GM19324 (cell line): Measurements from ENCODE around the gene PHOSPHO2.
"Not testable (repeated sequence)": the region's sequence is repeated elsewhere in the genome, so short reads cannot be mapped to it uniquely, and the experiment has no call there.

Source experiments
- ATAC-seq: cut with Tn5 transposase; IDR thresholded peaks from one replicate; pipeline ENCODE4 v1.9.1; 2021; ENCODE audit warnings: mild to moderate bottlenecking, moderate library complexity; ENCODE audit not compliant: unreplicated experiment, low FRiP score

The PHOSPHO2 gene

DNA sequence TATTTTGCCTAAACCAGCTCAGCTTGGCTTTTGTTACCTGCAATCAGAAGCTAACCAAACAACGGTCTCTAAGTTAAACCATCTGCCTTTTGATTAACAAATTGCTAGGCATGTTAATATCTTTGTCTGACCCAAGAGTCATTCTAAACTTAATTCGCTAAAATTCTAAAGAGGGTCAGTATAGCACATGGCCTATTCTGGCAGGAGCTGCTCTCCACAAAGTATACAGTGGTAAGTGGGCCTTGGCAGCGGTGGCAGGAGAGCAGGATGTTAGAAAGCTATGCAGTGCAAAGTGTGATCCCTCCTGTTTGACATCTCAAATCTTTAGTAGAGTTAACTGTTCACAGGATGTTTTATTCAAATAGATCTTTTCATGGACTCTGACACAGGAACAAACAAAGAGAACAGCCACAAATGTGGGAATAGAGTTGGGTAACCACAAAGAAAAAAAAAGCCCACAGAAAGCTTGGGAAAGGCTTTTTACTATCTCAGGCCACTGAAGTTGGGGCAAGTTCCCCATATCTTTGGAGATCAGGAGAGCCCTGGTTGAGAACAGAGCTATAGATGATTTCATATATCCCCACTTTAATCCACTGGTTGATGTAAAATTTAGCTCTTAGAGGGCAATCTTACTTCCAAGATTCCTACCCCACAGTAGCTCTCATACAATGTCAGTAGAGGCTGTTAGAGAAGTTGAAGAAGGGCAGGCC, 10.7 kb upstream of the PHOSPHO2 start:
- ATAC-seq: no peak

DNA sequence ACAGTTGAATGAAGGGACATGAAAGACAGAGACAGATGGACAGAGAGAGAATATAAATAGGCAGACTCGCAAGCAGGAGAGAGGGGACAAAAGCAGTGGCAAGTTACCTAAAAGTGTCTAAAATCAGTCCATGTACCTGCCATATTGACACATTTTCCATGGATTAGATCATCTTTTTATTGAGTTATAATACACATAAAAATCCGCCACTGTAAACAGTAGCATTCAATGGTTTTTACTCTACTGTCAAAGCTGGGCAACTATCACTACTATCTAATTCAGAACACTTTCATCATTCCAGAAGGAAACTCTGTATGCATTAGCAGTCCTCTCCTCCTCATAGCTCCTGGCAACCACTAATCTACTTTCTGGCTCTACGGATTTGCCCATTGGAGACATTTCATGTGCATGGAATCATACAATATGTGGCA, 10.1 kb upstream of the PHOSPHO2 start:
- no peak for ATAC-seq

DNA sequence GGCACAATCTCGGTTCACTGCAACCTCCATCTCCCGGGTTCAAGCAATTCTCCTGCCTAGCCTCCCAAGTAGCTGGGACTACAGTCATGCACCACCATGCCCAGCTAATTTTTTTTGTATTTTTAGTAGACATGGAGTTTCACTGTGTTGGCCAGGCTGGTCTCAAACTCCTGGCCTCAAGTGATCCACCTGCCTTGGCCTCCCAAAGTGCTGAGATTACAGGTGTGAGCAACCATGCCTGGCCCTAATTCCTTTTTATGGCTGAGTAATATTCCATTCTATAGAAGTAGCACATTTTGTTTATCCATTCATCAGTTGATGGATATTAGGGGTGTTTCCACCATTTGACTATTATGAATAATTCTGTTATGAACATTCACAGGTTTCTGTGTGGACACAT, 9.6 kb upstream of the PHOSPHO2 start:
- not testable (repeated sequence) for ATAC-seq

DNA sequence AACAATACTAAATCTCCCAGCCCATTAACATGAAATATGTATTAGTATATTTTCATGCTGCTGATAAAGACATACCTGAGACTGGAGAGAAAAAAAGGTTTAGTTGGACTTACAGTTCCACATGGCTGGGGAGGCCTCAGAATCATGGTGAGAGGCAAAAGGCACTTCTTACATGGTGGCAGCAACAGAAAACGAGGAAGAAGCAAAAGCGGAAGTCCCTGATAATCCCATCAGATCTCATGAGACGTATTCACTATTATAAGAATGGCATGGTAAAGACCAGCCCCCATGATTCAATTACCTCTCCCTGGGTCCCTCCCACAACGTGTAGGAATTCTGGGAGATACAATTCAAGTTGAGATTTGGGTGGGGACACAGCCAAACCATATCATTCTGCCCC, 7.4 kb upstream of the PHOSPHO2 start:
- not testable (repeated sequence) for ATAC-seq

DNA sequence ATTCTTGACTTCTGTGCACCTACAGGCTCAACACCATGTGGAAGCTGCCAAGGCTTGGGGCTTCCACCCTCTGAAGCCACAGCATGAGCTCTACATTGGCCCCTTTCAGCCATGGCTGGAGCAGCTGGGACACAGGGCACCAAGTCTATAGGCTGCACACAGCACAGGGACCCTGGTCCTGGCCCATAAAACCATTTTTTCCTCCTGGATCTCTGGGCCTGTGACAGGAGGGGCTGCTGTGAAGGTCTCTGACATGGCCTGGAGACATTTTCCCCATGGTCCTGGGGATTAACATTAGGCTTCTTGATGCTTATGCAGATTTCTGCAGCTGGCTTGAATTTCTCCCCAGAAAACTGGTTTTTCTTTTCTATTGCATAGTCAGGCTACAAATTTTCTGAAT, 6.3 kb upstream of the PHOSPHO2 start:
- ATAC-seq: not testable (repeated sequence)

DNA sequence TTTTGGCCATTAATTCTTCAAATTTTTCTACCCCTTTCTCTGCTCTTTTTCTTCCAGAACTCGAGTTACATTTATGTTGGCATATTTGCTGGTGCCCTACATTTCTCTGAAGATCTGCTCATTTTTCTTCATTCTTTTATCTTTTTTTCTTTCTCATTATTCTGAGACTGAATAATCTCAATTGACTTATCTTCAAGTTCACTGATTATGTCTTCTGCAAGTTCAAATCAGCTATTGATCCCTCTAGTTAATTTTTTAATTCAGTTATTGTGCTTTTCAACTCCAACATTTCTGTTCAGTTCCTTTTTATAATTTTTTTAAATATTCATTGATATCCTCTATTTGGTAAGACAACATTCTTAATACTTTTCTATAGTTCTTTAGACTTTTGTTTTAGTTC, 3.3 kb upstream of the PHOSPHO2 start:
- no peak for ATAC-seq

DNA sequence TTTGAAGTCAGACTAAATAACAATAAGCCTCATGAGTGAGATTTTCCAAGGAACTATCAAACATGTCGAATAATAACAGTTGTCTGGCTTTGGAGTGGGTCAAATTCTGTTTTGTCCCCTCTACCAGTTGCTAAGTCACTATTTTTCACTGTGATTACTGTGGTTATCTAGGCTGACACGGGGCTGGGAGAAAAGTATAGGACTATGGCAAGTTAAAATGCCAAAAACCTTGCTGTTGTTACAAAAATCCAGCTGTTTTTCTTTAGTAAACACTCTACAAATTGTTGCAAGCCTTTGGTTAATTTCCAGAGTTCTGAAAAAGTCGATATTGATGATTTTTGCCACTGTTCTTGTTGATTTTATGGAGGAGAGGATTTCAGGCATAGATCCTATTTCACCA, 1.6 kb upstream of the PHOSPHO2 start:
- no peak for ATAC-seq

DNA sequence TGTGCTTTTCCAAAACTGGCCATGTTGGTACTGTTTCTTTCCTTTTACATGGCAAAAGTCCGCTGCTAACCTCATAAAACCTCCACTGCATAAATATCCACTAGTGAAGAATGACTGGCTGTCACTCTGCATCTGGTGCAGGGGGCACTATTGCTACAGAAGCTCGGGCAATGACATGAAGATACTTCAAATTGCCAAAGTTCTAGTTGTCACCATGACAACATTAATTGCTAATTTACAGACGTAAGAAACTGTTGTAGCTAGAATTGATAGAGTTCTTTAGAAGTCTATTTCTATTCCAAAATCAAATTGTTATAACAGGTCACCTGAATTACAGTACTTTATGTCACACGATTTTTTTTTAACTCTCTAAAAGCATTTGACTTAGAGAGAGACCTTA, 909 bp upstream of the PHOSPHO2 start:
- no peak for ATAC-seq

DNA sequence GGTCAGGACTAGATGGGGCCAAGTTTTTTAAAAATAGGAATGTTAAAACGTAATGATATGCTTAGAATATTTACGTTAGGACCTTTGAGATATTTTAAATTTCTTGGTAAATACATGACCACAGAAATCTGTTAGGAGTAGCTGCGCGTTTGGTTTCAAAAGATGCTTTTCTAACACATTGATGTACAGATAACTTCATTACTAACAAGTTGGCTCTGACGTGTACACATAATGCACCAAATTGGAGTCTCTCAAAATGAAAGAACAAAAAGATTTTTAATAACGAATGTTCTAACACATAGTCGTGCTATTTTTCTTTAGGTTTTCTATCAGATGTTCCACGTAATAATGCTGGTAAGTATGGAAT, 608 bp downstream of the PHOSPHO2 start:
- no peak for ATAC-seq

DNA sequence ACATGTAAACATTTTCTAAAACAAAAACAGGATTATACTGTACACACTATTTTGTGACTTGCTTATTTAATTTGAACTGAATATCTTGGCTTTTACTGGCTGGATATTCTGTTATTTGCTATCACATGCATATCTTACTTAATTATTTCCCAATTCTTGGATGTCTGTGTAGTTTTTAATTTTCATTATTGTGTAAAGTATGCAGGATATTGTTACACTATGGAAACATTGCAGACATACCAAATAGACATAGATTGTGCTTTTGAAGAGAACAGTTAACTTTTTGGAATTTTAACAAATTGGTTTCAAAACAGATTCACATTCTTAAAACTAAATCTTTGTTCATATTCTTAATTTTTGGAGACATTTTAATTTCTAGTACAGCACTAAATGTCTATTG, 2.1 kb downstream of the PHOSPHO2 start:
- no peak for ATAC-seq

DNA sequence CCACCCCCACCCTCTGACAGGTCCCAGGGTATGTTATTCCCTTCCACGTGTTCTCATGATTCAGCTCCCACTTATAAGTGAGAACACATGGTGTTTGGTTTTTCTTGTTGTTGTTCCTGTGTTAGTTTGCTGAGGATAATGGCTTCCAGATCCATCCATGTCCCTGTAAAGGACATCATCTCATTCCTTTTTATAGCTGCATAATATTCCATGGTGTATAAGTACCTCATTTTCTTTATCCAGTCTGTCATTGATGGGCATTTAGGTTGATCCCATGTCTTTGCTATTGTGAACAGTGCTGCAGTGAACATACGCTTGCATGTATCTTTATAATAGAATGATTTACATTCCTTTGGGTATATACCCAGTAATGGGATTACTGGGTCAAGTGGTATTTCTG, 4.9 kb downstream of the PHOSPHO2 start:
- not testable (repeated sequence) for ATAC-seq

DNA sequence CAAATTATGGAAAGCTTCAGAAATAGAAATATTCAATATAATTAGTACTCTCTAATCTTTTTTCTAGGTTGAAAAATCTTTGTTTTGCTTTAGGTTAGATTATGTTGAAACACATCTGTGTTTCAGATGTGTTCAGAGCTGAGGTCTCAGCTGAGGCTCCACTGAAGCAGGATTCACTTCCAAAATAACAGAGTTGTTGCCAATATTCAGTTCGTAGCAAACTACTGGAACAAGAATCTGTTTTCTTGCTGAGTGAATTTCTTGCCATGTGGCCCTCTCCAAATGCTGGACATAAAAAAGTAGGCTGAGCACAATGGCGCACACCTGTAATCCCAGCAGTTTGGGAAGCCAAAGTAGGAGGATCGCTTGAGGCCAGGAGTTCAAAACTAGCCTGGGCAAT, 8.7 kb downstream of the PHOSPHO2 start:
- no peak for ATAC-seq

DNA sequence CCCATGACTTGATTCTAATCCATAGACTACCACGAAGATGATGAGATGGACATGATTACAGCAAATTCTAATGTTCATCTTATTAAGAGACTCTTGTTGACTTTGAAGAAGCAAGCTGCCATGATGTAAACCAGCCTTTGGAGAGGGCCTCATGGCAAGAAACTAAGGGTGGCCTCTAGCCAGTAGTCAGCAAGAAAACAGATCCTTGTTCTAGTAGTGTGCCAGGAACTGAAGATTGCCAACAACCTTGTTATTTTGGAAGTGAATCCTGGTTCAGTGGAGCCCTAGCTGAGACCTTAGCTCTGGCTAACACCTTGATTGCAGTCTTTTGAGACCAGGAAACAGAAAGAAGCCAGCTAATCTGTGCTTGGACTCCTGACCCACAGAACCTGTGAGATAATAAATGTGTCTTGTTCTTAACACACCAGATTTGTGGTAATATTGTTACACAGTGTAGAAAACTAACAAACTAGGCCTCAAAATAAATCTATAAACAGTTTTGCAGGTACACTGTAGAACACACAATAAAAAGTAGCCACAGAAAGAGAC, 10.0 kb downstream of the PHOSPHO2 start:
- no peak for ATAC-seq

DNA sequence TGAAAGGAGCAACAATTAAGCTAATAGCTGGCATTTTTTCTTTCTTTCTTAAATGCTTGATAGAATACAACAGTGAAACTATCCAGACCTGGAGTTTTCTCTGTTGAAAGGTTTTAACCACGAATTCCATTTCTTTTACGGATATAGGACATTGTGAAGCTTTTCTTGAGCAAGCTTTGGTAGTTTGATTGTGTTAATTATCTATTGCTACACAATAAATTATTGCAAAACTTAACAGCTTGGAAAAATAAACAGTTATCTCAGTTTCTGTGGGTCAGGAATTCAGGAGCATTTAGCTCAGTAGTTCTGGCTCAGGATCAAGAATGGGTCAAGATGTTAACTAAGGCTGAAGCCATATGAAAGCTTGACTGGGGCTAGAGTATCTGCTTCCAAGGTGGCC, 11.7 kb downstream of the PHOSPHO2 start:
- no peak for ATAC-seq

DNA sequence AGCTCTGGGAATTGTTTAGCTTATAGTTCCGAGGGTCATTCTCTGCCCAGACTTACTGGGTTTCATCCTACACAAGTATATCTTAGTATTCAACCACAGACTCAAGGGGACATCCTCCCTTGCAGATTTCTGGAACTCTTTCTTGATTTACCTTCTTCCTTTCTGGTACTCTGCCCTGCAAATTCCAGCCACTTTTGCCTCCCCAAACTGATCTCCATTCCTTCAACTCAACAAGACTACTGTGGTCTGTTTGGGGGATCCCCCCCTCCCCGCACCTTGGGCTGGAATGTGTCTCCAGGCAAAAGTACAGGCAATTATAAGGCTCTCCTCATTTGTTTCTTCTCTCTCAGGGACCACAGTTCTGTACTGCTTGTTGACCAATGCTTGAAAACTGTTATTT, 13.4 kb downstream of the PHOSPHO2 start:
- no peak for ATAC-seq

DNA sequence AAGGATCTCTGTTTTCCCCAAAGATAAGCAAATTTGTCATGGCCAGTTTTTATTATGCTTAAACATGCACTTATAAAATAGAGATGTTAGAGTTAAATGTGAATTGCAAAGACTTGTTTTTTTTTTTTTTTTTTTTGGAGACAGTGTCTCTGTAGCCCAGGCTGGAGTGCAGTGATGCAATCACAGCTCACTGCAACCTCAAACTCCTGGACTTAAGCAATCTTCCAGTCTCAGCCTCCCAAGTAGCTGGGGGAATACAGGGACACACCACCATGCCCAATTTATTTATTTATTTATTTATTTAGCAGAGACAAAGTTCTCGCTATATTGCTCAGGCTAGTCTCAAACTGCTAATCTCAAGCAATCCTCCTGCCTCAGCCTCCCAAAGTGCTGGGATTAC, 15.1 kb downstream of the PHOSPHO2 start:
- ATAC-seq: no peak

DNA sequence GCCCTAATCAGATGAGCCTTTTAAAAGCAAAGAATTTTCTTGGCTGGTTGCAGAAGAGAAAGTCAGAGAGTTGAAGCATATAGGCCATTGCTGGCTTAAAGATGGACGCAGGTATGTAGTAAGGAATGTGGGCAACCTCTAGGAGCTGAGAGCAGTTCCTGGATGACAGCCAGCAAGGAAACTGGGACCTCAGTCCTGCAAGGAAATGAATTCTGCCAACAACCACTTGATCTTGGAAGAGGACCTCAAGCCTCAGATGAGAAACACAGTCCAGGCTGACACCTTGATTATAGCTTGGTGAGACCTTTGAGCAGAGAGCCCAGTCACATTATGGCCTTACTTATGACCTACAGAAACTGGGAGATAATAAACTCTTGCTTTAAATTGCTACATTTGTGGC, 15.7 kb downstream of the PHOSPHO2 start:
- no peak for ATAC-seq

DNA sequence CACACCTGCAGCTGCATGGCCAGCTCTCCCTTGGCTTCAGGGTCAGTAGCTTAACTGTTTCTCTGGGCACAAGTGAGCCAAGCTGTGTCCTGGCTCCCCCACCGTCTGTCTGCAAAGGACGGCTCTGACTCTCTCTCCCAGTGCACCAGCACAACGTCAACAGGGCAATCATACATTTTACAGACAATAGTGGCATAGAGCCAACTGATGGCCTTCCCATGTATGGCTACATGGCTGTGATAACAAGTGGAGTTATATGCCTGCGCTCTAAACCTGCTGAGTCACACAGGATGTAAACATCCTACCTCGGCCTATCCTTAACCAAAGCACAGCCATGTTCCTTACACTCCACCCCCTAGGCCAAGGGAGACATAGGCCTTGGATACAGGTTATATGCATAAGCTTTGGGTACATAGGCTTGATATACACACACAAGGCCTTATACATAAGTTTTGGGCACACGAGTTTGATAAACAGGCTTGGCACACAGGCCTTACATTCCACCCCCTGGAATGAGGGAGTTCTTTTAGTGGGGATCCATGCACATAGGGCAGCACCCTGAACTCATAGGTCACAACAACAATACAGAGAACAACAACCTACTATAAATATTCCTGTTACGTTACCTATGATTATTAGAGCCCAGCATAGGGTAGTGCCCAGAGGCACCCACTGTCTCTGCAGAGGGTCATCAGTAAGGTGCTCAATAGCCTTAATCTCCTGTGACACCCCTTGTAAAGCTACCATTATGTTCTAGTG, 17.7 kb downstream of the PHOSPHO2 start:
- no peak for ATAC-seq

DNA sequence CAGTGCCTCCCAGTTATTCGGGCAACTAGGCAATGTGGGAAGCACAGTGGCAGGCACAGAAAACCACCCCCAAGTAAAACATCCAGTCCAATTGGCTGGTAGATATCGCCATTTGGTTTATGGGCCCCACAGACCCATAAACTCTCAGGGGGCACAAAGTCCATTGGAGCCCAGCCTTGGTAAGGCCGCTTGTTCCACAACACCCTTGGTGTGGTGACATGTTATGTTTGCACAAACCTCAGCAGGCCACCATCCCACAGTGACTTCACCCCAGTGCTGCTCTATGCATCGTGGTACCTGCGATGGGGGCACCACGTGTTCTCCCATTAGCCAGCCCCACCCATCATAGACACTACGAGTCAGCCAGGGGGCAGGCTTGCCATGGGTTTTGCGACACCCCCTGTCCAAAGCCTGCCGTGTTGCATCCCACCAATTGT, 18.5 kb downstream of the PHOSPHO2 start:
- ATAC-seq: no peak

DNA sequence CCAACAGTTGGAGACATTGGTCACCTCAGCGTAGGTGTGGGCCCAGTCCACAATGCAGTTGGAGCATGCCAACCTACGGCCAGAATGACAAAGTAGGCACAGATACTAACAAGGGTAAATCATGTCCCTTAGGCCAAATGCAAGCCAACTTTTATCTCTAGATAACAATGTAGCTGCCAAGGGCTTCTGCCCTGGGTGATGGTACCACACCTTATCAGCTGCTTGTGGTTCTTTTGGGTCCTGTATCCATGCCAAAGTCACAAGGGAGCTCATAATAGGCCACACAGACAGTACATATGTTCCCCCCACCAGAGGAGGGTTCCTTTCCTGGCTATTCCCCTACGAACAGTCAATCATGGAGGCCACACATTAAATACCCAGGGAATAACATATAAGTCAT, 19.1 kb downstream of the PHOSPHO2 start:
- ATAC-seq: no peak

DNA sequence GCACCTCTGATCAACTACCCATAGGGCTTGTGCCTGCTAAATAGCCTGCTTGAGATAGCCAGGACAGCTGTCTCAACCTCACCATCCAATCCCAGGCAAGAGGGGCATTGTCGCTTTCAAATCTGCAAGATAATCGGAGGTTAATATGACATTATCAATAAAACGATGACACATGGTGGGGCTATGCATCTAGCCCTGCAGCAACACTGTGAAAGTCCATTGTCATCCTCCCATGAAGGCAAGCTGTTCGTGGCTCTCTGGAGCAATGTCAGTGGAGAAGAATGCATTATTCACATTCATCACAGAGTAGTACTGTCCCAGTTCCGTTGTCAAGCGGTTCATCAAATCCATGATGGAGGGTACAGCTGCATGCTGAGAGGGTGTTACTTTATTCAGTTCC, 20.4 kb downstream of the PHOSPHO2 start:
- no peak for ATAC-seq
